H9 (cell line): ENCODE data around the gene GAN. TPM values are rescaled to one million over a fixed set of nuclear protein-coding genes. Genes with fewer than 3 reads are reported as not detected.
A peak's percentile ranks its signal among the peaks of the same experiment; 100 is the strongest.

Experiments
- DNase-seq: peaks from one replicate; pipeline ENCODE4 v3.0.0-alpha.2; 2017
- H2AFZ ChIP-seq: one replicate; pipeline ENCODE4 v1.6.1; 2013; ENCODE audit warnings: mild to moderate bottlenecking, low read length, control low read depth, moderate library complexity
- H2AK5ac ChIP-seq: 2 replicates; pipeline ENCODE4 v1.6.1; 2013; ENCODE audit warnings: low read length, control low read depth, mixed read lengths; ENCODE audit not compliant: insufficient read length
- H2BK120ac ChIP-seq: one replicate; pipeline ENCODE4 v1.6.1; 2013; ENCODE audit warnings: low read depth, mild to moderate bottlenecking, low read length, control low read depth, inconsistent platforms; ENCODE audit not compliant: poor library complexity, severe bottlenecking
- H2BK12ac ChIP-seq: 2 replicates; pipeline ENCODE4 v1.6.1; 2013; ENCODE audit warnings: low read length, control low read depth, mixed read lengths, low read depth; ENCODE audit not compliant: insufficient read length
- H2BK15ac ChIP-seq: 2 replicates; pipeline ENCODE4 v1.6.1; 2013; ENCODE audit warnings: low read depth, low read length, control low read depth
- H2BK20ac ChIP-seq: one replicate; pipeline ENCODE4 v1.6.1; 2013; ENCODE audit warnings: low read depth, mild to moderate bottlenecking, low read length, control low read depth, inconsistent platforms; ENCODE audit not compliant: poor library complexity, severe bottlenecking
- H2BK5ac ChIP-seq: 2 replicates; pipeline ENCODE4 v1.6.1; 2013; ENCODE audit warnings: low read length, control low read depth, mixed read lengths; ENCODE audit not compliant: insufficient read length
- H3K14ac ChIP-seq: 2 replicates; pipeline ENCODE4 v1.6.1; 2013; ENCODE audit warnings: low read length, control low read depth; ENCODE audit not compliant: insufficient read depth
- H3K18ac ChIP-seq: 2 replicates; pipeline ENCODE4 v1.6.1; 2013; ENCODE audit warnings: low read depth, mild to moderate bottlenecking, mixed read lengths, low read length, control low read depth; ENCODE audit not compliant: insufficient read length
- H3K23ac ChIP-seq: 2 replicates; pipeline ENCODE4 v1.6.1; 2013; ENCODE audit warnings: low read length, control low read depth, mixed read lengths, low read depth; ENCODE audit not compliant: insufficient read length
- H3K23me2 ChIP-seq: 2 replicates; pipeline ENCODE4 v1.6.1; 2013; ENCODE audit warnings: low read depth, mild to moderate bottlenecking, mixed read lengths, low read length, control low read depth; ENCODE audit not compliant: insufficient read length, poor library complexity, severe bottlenecking
- H3K27ac ChIP-seq: 2 replicates; pipeline ENCODE4 v1.5.1; 2013; ENCODE audit warnings: low read length, control low read depth, mixed read lengths, low read depth; ENCODE audit not compliant: insufficient read length
- H3K27me3 ChIP-seq: 2 replicates; pipeline ENCODE4 v1.6.1; 2013; ENCODE audit warnings: low read length, control low read depth, inconsistent platforms; ENCODE audit not compliant: insufficient read depth
- H3K4ac ChIP-seq: 2 replicates; pipeline ENCODE4 v1.6.1; 2013; ENCODE audit warnings: low read depth, mild to moderate bottlenecking, control low read depth, inconsistent platforms, low read length, moderate library complexity
- H3K4me1 ChIP-seq: 2 replicates; pipeline ENCODE4 v1.6.1; 2013; ENCODE audit warnings: low read length, control low read depth, inconsistent platforms; ENCODE audit not compliant: insufficient read depth
- H3K4me2 ChIP-seq: 2 replicates; pipeline ENCODE4 v1.6.1; 2013; ENCODE audit warnings: low read length, control low read depth, mixed read lengths; ENCODE audit not compliant: insufficient read length, insufficient read depth
- H3K56ac ChIP-seq: 2 replicates; pipeline ENCODE4 v1.6.1; 2013; ENCODE audit warnings: low read depth, mild to moderate bottlenecking, mixed read lengths, low read length, control low read depth; ENCODE audit not compliant: insufficient read length
- H3K79me1 ChIP-seq: 2 replicates; pipeline ENCODE4 v1.6.1; 2013; ENCODE audit warnings: low read depth, mild to moderate bottlenecking, moderate library complexity, low read length, control low read depth, inconsistent platforms; ENCODE audit not compliant: insufficient read depth, poor library complexity, severe bottlenecking
- H3K79me2 ChIP-seq: 2 replicates; pipeline ENCODE4 v1.6.1; 2013; ENCODE audit warnings: low read length, control low read depth, inconsistent platforms; ENCODE audit not compliant: insufficient read depth
- H3K9ac ChIP-seq: 2 replicates; pipeline ENCODE4 v1.6.1; 2013; ENCODE audit warnings: low read length, control low read depth, mixed read lengths; ENCODE audit not compliant: insufficient read length; ENCODE audit errors: extremely low read depth
- H3K9me3 ChIP-seq: one replicate; pipeline ENCODE4 v1.6.1; 2013; ENCODE audit warnings: low read depth, low read length, inconsistent platforms; ENCODE audit not compliant: control insufficient read depth
- H3T11ph ChIP-seq: one replicate; pipeline ENCODE4 v1.6.1; 2013; ENCODE audit warnings: mild to moderate bottlenecking, low read length, control low read depth, inconsistent platforms
- H4K20me1 ChIP-seq: one replicate; pipeline ENCODE4 v1.6.1; 2013; ENCODE audit not compliant: control insufficient read depth, insufficient read length, insufficient read depth
- H4K5ac ChIP-seq: 2 replicates; pipeline ENCODE4 v1.6.1; 2013; ENCODE audit warnings: low read depth, mild to moderate bottlenecking, mixed read lengths, low read length, control low read depth; ENCODE audit not compliant: insufficient read length
- H4K8ac ChIP-seq: replicated peaks from 2 replicates; pipeline ENCODE4 v1.6.1; 2013; ENCODE audit warnings: low read length, control low read depth, mixed read lengths, low read depth; ENCODE audit not compliant: insufficient read length
- H4K91ac ChIP-seq: 2 replicates; pipeline ENCODE4 v1.6.1; 2013; ENCODE audit warnings: low read depth, mild to moderate bottlenecking, moderate library complexity, mixed read lengths, low read length, control low read depth; ENCODE audit not compliant: insufficient read length
- H3K27ac Mint-ChIP-seq, 3 experiments: 2 replicates in 2 of 3; 3 replicates in 1 of 3; pipeline ENCODE4 v1.8.0; 2020 to 2021; ENCODE audit warnings: mixed read lengths in 3 of 3, mild to moderate bottlenecking in 1 of 3, moderate library complexity in 1 of 3
- H3K27me3 Mint-ChIP-seq: 2 replicates; pipeline ENCODE4 v1.8.0; 2021; ENCODE audit warnings: low read depth, mild to moderate bottlenecking, moderate library complexity, mixed read lengths
- H3K36me3 Mint-ChIP-seq, 3 experiments: 2 replicates in 2 of 3; 3 replicates in 1 of 3; pipeline ENCODE4 v1.8.0; 2020 to 2021; ENCODE audit warnings: low read depth in 3 of 3, mixed read lengths in 3 of 3; ENCODE audit not compliant: insufficient read depth in 1 of 3
- H3K4me1 Mint-ChIP-seq, 2 experiments: 2 replicates each; pipeline ENCODE4 v1.8.0; 2020; ENCODE audit warnings: mixed read lengths in 2 of 2
- H3K4me3 Mint-ChIP-seq, 2 experiments: 2 replicates in 1 of 2; 3 replicates in 1 of 2; pipeline ENCODE4 v1.8.0; 2020 to 2021; ENCODE audit warnings: mild to moderate bottlenecking in 2 of 2, mixed read lengths in 2 of 2, moderate library complexity in 1 of 2
- H3K9me3 Mint-ChIP-seq, 2 experiments: 2 replicates in 1 of 2; 3 replicates in 1 of 2; pipeline ENCODE4 v1.8.0; 2020; ENCODE audit warnings: mild to moderate bottlenecking in 2 of 2, mixed read lengths in 2 of 2, moderate library complexity in 1 of 2
- CTCF ChIP-seq: fragments of 200-600 bp; sonication (generic); conservative IDR thresholded peaks from 3 replicates; pipeline ENCODE4 v1.8.0; 2021; ENCODE audit warnings: antibody characterized with exemption, mild to moderate bottlenecking
- WGBS: extraction: QIAGEN DNeasy Blood & Tissue Kit; methylation state at CpG from one replicate; pipeline ENCODE4 v1.1.7; 2013; ENCODE audit warnings: missing lambda C conversion rate, low lambda C conversion rate, mixed read lengths; ENCODE audit not compliant: insufficient read length; ENCODE audit errors: extremely low coverage; 5-methylcytosine and 5-hydroxymethylcytosine counted together
- total RNA-seq: library from RNA; stranded (reverse); gene quantifications from 2 replicates; pipeline ENCODE4 v1.2.1, GENCODE V29; 2021

The GAN gene
- total RNA-seq, 1 experiment from 2014 or later = 20.9 TPM

GRCh38 chr16:81401035-81401950, 86.5 kb downstream of the GAN start:
- Histone ChIP-seq H3T11ph (no peak overlapping the region), H2BK20ac (no peak overlapping the region), H3K27ac (no peak overlapping the region), H2BK12ac (no peak overlapping the region), H3K9ac (no peak overlapping the region), H3K79me2 (no peaks in the 10 kb centered on the region), H4K20me1 (no peaks in the 10 kb centered on the region), H4K91ac (no peak overlapping the region), H2AFZ (no peak overlapping the region), H3K9me3 (no peaks in the 10 kb centered on the region), H3K4ac (no peak overlapping the region), H3K23ac (no peak overlapping the region), H3K27me3 (no peaks in the 10 kb centered on the region), H3K4me2 (no peak overlapping the region), H3K18ac (no peak overlapping the region), H4K8ac (no peak overlapping the region), H2BK120ac (no peak overlapping the region), H3K23me2 (peaks cover 3% of the 10 kb centered on the region), H3K79me1 (no peaks in the 10 kb centered on the region), H3K4me1 (no peaks in the 10 kb centered on the region), H4K5ac (no peak overlapping the region), H2AK5ac (no peak overlapping the region), H2BK5ac (no peak overlapping the region), H3K56ac (no peak overlapping the region), H3K14ac (no peak overlapping the region), H2BK15ac (no peak overlapping the region)
- TF ChIP-seq CTCF = no peak
- Mint-ChIP-seq H3K27me3 (peaks cover 22% of the 10 kb centered on the region), H3K4me1 (peaks cover 3 to 6% of the 10 kb centered on the region in 2 experiments; a peak in 2 of 4 replicates), H3K4me3 (no peak overlapping the region), H3K9me3 (peaks cover 7 to 10% of the 10 kb centered on the region in 2 experiments; a peak in 4 of 5 replicates), H3K36me3 (no peaks in the 10 kb centered on the region; a peak in 1 of 7 replicates), H3K27ac (peak overlapping the region in 1 of 3 experiments; percentile 29; a peak in 1 of 7 replicates)
- WGBS = no CpG with 5 or more reads among the region's 19 CpGs
- no peak for DNase-seq
